ENCODE measurements around the gene CLTA.

DNA sequence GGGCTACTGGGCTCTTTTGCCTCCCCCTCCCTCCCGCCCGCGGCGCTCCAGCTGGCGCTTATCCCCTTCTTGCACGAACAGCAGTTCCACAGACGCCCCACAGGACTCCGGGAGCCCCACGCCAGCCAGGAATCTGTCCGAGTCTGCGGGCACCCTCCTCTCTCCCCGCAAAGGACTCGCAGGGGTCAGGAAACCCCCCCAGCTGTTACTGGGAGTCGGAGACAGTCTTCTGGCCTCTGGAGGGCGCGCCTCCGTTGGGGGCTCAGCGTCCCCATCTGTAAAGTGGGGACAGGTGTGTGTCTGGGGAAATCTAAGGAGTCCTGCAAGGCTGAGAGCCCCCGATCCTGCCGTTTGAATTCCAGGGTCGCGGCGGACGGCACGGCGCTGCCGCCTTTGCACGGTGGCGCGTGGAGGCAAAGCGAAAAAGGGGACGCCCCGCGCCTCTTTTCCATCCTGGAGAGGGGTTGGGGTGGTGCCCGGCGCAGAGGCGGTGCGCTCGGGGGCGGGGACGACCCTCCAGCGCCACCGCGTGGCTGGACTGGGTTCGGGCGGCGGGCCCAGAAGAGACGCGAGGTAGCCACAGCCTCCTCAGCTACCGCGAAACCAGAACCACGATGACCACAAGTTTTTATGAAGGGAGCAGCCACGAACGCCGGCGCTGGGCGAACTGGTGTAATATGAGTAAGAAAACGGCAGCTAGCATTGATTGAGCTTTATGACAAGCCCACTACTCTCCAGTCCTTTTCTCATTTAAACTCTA, 24.4 kb upstream of the CLTA start:
- TF ChIP-seq, protein P1, sequence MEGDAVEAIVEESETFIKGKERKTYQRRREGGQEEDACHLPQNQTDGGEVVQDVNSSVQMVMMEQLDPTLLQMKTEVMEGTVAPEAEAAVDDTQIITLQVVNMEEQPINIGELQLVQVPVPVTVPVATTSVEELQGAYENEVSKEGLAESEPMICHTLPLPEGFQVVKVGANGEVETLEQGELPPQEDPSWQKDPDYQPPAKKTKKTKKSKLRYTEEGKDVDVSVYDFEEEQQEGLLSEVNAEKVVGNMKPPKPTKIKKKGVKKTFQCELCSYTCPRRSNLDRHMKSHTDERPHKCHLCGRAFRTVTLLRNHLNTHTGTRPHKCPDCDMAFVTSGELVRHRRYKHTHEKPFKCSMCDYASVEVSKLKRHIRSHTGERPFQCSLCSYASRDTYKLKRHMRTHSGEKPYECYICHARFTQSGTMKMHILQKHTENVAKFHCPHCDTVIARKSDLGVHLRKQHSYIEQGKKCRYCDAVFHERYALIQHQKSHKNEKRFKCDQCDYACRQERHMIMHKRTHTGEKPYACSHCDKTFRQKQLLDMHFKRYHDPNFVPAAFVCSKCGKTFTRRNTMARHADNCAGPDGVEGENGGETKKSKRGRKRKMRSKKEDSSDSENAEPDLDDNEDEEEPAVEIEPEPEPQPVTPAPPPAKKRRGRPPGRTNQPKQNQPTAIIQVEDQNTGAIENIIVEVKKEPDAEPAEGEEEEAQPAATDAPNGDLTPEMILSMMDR (IDR thresholded peaks at IDR 0.05), result peak; percentile 89 to 94 (median 93)
- peak; percentile 58 for TF ChIP-seq POLR2AphosphoS5 (IDR thresholded peaks at IDR 0.05)

Measured in prostate gland (tissue), 2 donors.